ENCODE results near the gene CASP14.

CASP14 gene

GRCh38 chr19:15098460-15098859 is 49.2 kb downstream of the CASP14 start (continued):
- TF ChIP-seq, protein P1, sequence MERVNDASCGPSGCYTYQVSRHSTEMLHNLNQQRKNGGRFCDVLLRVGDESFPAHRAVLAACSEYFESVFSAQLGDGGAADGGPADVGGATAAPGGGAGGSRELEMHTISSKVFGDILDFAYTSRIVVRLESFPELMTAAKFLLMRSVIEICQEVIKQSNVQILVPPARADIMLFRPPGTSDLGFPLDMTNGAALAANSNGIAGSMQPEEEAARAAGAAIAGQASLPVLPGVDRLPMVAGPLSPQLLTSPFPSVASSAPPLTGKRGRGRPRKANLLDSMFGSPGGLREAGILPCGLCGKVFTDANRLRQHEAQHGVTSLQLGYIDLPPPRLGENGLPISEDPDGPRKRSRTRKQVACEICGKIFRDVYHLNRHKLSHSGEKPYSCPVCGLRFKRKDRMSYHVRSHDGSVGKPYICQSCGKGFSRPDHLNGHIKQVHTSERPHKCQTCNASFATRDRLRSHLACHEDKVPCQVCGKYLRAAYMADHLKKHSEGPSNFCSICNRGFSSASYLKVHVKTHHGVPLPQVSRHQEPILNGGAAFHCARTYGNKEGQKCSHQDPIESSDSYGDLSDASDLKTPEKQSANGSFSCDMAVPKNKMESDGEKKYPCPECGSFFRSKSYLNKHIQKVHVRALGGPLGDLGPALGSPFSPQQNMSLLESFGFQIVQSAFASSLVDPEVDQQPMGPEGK (CRISPR knock-in tag; IDR thresholded peaks at IDR 0.05; ENCODE audit: borderline replicate concordance), result no peak
- TF ChIP-seq CSDC2 (CRISPR knock-in tag; IDR thresholded peaks at IDR 0.05) (no peak), ZFP3 (CRISPR knock-in tag; IDR thresholded peaks at IDR 0.05) (no peak)

- ATAC-seq, result no peak
- no peak for TF ChIP-seq TCF4 (CRISPR knock-in tag; IDR thresholded peaks at IDR 0.05; ENCODE audit: borderline replicate concordance)
- no peak for TF ChIP-seq CSDC2 (CRISPR knock-in tag; IDR thresholded peaks at IDR 0.05)
- no peak for TF ChIP-seq ISL1 (CRISPR knock-in tag; IDR thresholded peaks at IDR 0.05)
- no peak for TF ChIP-seq ZFP3 (CRISPR knock-in tag; IDR thresholded peaks at IDR 0.05)
- TF ChIP-seq RARB (CRISPR knock-in tag; IDR thresholded peaks at IDR 0.05), result no peak
- no peak for TF ChIP-seq ARNTL (CRISPR knock-in tag; IDR thresholded peaks at IDR 0.05; ENCODE audit: borderline replicate concordance, low read depth)
- no peak for TF ChIP-seq SNAI2 (CRISPR knock-in tag; IDR thresholded peaks at IDR 0.05)
- no peak for TF ChIP-seq CSRNP3 (CRISPR knock-in tag; IDR thresholded peaks at IDR 0.05)
- no peak for TF ChIP-seq ESRRG (CRISPR knock-in tag; IDR thresholded peaks at IDR 0.05)
- TF ChIP-seq, protein P2, sequence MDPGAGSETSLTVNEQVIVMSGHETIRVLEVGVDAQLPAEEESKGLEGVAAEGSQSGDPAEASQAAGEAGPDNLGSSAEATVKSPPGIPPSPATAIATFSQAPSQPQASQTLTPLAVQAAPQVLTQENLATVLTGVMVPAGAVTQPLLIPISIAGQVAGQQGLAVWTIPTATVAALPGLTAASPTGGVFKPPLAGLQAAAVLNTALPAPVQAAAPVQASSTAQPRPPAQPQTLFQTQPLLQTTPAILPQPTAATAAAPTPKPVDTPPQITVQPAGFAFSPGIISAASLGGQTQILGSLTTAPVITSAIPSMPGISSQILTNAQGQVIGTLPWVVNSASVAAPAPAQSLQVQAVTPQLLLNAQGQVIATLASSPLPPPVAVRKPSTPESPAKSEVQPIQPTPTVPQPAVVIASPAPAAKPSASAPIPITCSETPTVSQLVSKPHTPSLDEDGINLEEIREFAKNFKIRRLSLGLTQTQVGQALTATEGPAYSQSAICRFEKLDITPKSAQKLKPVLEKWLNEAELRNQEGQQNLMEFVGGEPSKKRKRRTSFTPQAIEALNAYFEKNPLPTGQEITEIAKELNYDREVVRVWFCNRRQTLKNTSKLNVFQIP (CRISPR knock-in tag; IDR thresholded peaks at IDR 0.05; ENCODE audit: borderline replicate concordance, low read depth), result no peak
- TF ChIP-seq BACH2 (CRISPR knock-in tag; IDR thresholded peaks at IDR 0.05; ENCODE audit: borderline replicate concordance), result no peak
- no peak for TF ChIP-seq OSR1 (CRISPR knock-in tag; IDR thresholded peaks at IDR 0.05)
- no peak for TF ChIP-seq PPARA (CRISPR knock-in tag; IDR thresholded peaks at IDR 0.05; ENCODE audit: borderline replicate concordance)
- no peak for TF ChIP-seq GLIS3 (CRISPR knock-in tag; IDR thresholded peaks at IDR 0.05)
- no peak for TF ChIP-seq ZFP30 (CRISPR knock-in tag; IDR thresholded peaks at IDR 0.05)
- TF ChIP-seq TOX (CRISPR knock-in tag; IDR thresholded peaks at IDR 0.05; ENCODE audit: borderline replicate concordance), result no peak
- no peak for TF ChIP-seq CREB5 (CRISPR knock-in tag; IDR thresholded peaks at IDR 0.05; ENCODE audit: low read depth)
- no peak for TF ChIP-seq ZNF8 (CRISPR knock-in tag; IDR thresholded peaks at IDR 0.05)
- TF ChIP-seq ZNF565 (CRISPR knock-in tag; conservative IDR thresholded peaks at IDR 0.05; ENCODE audit: low read depth), result no peak
Measured at GRCh38 chr19:15099017-15099582, 49.8 kb downstream of the CASP14 start.

DNA sequence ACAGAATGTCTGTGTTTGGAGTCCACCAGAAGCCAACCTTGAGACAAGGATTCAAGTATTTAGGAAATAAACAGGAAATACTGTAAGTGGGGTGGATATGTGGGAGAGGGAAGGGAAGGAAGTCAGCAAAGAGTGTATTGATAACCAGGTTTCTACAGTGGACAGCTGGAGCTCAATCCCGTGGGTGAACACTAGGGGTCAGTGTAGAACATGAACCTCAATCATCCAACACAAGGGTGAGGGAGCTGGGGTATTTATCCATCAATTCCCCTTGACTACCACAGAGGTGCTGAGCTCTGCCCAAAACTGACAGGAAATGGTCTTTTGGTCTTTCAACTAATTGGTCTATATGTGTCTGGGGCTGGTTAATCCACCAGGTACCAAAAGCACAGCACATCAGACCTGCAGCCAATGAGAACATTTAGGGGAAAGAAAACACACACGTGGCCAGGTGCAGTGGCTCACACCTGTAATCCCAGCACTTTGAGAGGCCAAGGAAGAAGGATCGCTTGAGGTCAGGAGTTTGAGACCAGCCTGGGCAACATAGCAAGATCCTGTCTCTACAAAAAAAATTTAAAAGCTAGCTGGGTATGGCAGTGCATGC is 52.3 kb downstream of the CASP14 start:
- ATAC-seq, result peak; percentile 75

More for the DNA sequence above, 52.3 kb downstream of the CASP14 start:
- TF ChIP-seq CSDC2 (CRISPR knock-in tag; IDR thresholded peaks at IDR 0.05) (no peak), PPARA (CRISPR knock-in tag; IDR thresholded peaks at IDR 0.05; ENCODE audit: borderline replicate concordance) (no peak), OSR1 (CRISPR knock-in tag; IDR thresholded peaks at IDR 0.05) (no peak), TOX (CRISPR knock-in tag; IDR thresholded peaks at IDR 0.05; ENCODE audit: borderline replicate concordance) (no peak), CREB5 (CRISPR knock-in tag; IDR thresholded peaks at IDR 0.05; ENCODE audit: low read depth) (no peak), ZFP30 (CRISPR knock-in tag; IDR thresholded peaks at IDR 0.05) (no peak), ZNF565 (CRISPR knock-in tag; conservative IDR thresholded peaks at IDR 0.05; ENCODE audit: low read depth) (no peak), CSRNP3 (CRISPR knock-in tag; IDR thresholded peaks at IDR 0.05) (no peak), SNAI2 (CRISPR knock-in tag; IDR thresholded peaks at IDR 0.05) (no peak), ARNTL (CRISPR knock-in tag; IDR thresholded peaks at IDR 0.05; ENCODE audit: borderline replicate concordance, low read depth) (no peak), TCF4 (CRISPR knock-in tag; IDR thresholded peaks at IDR 0.05; ENCODE audit: borderline replicate concordance) (no peak)
- TF ChIP-seq, protein P1 (CRISPR knock-in tag; IDR thresholded peaks at IDR 0.05; ENCODE audit: borderline replicate concordance), result no peak

Data from SK-N-SH treated with all-trans-retinoic acid at 6 μM for 48 hours (cell line).